Measurements from ENCODE around the gene PRR4. TPM values are rescaled to one million over a fixed set of nuclear protein-coding genes. Genes with fewer than 3 reads are reported as not detected.

The PRR4 gene
- total RNA-seq, 2 experiments from 2014 or later = 0.57 TPM; not detected in 1

GRCh38 chr12:10847744-10848143 is 1.5 kb downstream of the PRR4 start:
- no peak overlapping the region for H3K4me3 Mint-ChIP-seq
- H3K9me3 Mint-ChIP-seq = no peaks in the 10 kb centered on the region
- ChIA-PET CTCF (no interaction called here), POLR2A (no interaction called here)
- H3K27me3 Mint-ChIP-seq = no peaks in the 10 kb centered on the region
- peaks cover 8% of the 10 kb centered on the region for H3K36me3 Mint-ChIP-seq
- no peak for DNase-seq
- H3K4me1 Mint-ChIP-seq (ENCODE audit: low read depth) = peaks cover 30% of the 10 kb centered on the region
- intact Hi-C loops (cut with micrococcal nuclease) = no loop called here
- H3K27ac Mint-ChIP-seq = no peak overlapping the region

GRCh38 chr12:10842862-10843261 is 6.4 kb downstream of the PRR4 start:
- H3K36me3 Mint-ChIP-seq = peaks cover 11% of the 10 kb centered on the region
- H3K4me1 Mint-ChIP-seq (ENCODE audit: low read depth) = no peaks in the 10 kb centered on the region
- DNase-seq = no peak
- no peaks in the 10 kb centered on the region for H3K27me3 Mint-ChIP-seq
- H3K9me3 Mint-ChIP-seq = peaks cover 4% of the 10 kb centered on the region
- ChIA-PET CTCF (no interaction called here), POLR2A (no interaction called here)
- no peak overlapping the region for H3K4me3 Mint-ChIP-seq
- H3K27ac Mint-ChIP-seq = no peak overlapping the region
- intact Hi-C loops (cut with micrococcal nuclease) = no loop called here

- ChIA-PET CTCF (no interaction called here), POLR2A (no interaction called here)
- intact Hi-C loops (cut with micrococcal nuclease) = no loop called here
Observed at GRCh38 chr12:10838461-10838860, 10.8 kb downstream of the PRR4 start.

GRCh38 chr12:10829994-10830393 is 19.3 kb downstream of the PRR4 start:
- intact Hi-C loops (cut with micrococcal nuclease) = no loop called here
- Mint-ChIP-seq H3K27ac (no peak overlapping the region), H3K36me3 (no peaks in the 10 kb centered on the region), H3K4me1 (ENCODE audit: low read depth) (no peaks in the 10 kb centered on the region), H3K4me3 (no peak overlapping the region), H3K9me3 (no peaks in the 10 kb centered on the region), H3K27me3 (no peaks in the 10 kb centered on the region)
- POLR2A ChIA-PET = no interaction called here
- CTCF ChIA-PET = no interaction called here
- no peak for DNase-seq

More at GRCh38 chr12:10838461-10838860, 10.8 kb downstream of the PRR4 start:
- no peaks in the 10 kb centered on the region for H3K27me3 Mint-ChIP-seq
- no peak for DNase-seq
- peaks cover 10% of the 10 kb centered on the region for H3K9me3 Mint-ChIP-seq
- H3K4me1 Mint-ChIP-seq (ENCODE audit: low read depth) = no peaks in the 10 kb centered on the region
- H3K36me3 Mint-ChIP-seq = peaks cover 4% of the 10 kb centered on the region
- H3K27ac Mint-ChIP-seq = no peak overlapping the region
- H3K4me3 Mint-ChIP-seq = no peak overlapping the region

- Mint-ChIP-seq H3K4me1 (ENCODE audit: low read depth) (no peaks in the 10 kb centered on the region), H3K9me3 (no peaks in the 10 kb centered on the region), H3K36me3 (no peaks in the 10 kb centered on the region), H3K27me3 (no peaks in the 10 kb centered on the region), H3K27ac (no peak within 1 kb of the TSS), H3K4me3 (no peak within 1 kb of the TSS)
- intact Hi-C loops (cut with micrococcal nuclease) = no loop called here
- ChIA-PET CTCF (no interaction called here), POLR2A (no interaction called here)
- no peak for DNase-seq
Observed at GRCh38 chr12:10826258-10826657, 23.0 kb downstream of the PRR4 start, which contains the start of gene TAS2R10. TSS of gene TAS2R10 (minus strand) at chr12:10826358. CDS start at chr12:10826269, 89 bp downstream.

GRCh38 chr12:10824957-10825356 is 24.3 kb downstream of the PRR4 start:
- no peak overlapping the region for H3K4me3 Mint-ChIP-seq
- intact Hi-C loops (cut with micrococcal nuclease) = no loop called here
- H3K27me3 Mint-ChIP-seq = no peaks in the 10 kb centered on the region
- ChIA-PET POLR2A (no interaction called here), CTCF (no interaction called here)
- no peaks in the 10 kb centered on the region for H3K9me3 Mint-ChIP-seq
- no peaks in the 10 kb centered on the region for H3K4me1 Mint-ChIP-seq (ENCODE audit: low read depth)
- H3K27ac Mint-ChIP-seq = no peak overlapping the region
- H3K36me3 Mint-ChIP-seq = no peaks in the 10 kb centered on the region
- no peak for DNase-seq

- intact Hi-C loops (cut with micrococcal nuclease) = no loop called here
- H3K27me3 Mint-ChIP-seq = peaks cover 11% of the 10 kb centered on the region
- no peak overlapping the region for H3K27ac Mint-ChIP-seq
- no peak overlapping the region for H3K4me3 Mint-ChIP-seq
- ChIA-PET CTCF (no interaction called here), POLR2A (no interaction called here)
- no peaks in the 10 kb centered on the region for H3K4me1 Mint-ChIP-seq (ENCODE audit: low read depth)
- no peaks in the 10 kb centered on the region for H3K36me3 Mint-ChIP-seq
- DNase-seq = no peak
- H3K9me3 Mint-ChIP-seq = no peaks in the 10 kb centered on the region
Observed at GRCh38 chr12:10811883-10812536, 37.3 kb downstream of the PRR4 start.

- intact Hi-C loops (cut with micrococcal nuclease) = no loop called here
- ChIA-PET CTCF (no interaction called here), POLR2A (no interaction called here)
- H3K4me3 Mint-ChIP-seq = no peak within 1 kb of the TSS
- no peak within 1 kb of the TSS for H3K27ac Mint-ChIP-seq
- H3K9me3 Mint-ChIP-seq = no peaks in the 10 kb centered on the region
- H3K36me3 Mint-ChIP-seq = no peaks in the 10 kb centered on the region
- no peak for DNase-seq
- peaks cover 14% of the 10 kb centered on the region for H3K27me3 Mint-ChIP-seq
- H3K4me1 Mint-ChIP-seq (ENCODE audit: low read depth) = no peaks in the 10 kb centered on the region
Observed at GRCh38 chr12:10810068-10810467, 39.2 kb downstream of the PRR4 start, which contains the start of gene TAS2R9. TSS of gene TAS2R9 (minus strand) at chr12:10810168. CDS start at chr12:10810075, 93 bp downstream.

- CTCF ChIA-PET = no interaction called here
- DNase-seq = no peak
- intact Hi-C loops (cut with micrococcal nuclease) = no loop called here
- Mint-ChIP-seq H3K9me3 (no peaks in the 10 kb centered on the region), H3K27ac (no peak within 1 kb of the TSS), H3K4me3 (no peak within 1 kb of the TSS), H3K36me3 (no peaks in the 10 kb centered on the region), H3K4me1 (ENCODE audit: low read depth) (no peaks in the 10 kb centered on the region), H3K27me3 (peaks cover 18% of the 10 kb centered on the region)
- POLR2A ChIA-PET = no interaction called here
Observed at GRCh38 chr12:10807186-10807585, 42.1 kb downstream of the PRR4 start, which contains the start of gene TAS2R8. TSS of gene TAS2R8 (minus strand) at chr12:10807286. CDS start at chr12:10806980, 306 bp downstream.

GRCh38 chr12:10802587-10802986 is 46.7 kb downstream of the PRR4 start, which contains the start of gene TAS2R7:
TSS of gene TAS2R7 (minus strand) at chr12:10802627. CDS start at chr12:10802570, 57 bp downstream.
- CTCF ChIA-PET = no interaction called here
- H3K36me3 Mint-ChIP-seq = no peaks in the 10 kb centered on the region
- intact Hi-C loops (cut with micrococcal nuclease) = no loop called here

GRCh38 chr12:10801741-10802140 is 47.5 kb downstream of the PRR4 start:
- CTCF ChIA-PET = no interaction called here
- Mint-ChIP-seq H3K4me1 (ENCODE audit: low read depth) (no peaks in the 10 kb centered on the region), H3K27me3 (peaks cover 22% of the 10 kb centered on the region), H3K4me3 (no peak overlapping the region), H3K27ac (no peak overlapping the region), H3K9me3 (no peaks in the 10 kb centered on the region), H3K36me3 (no peaks in the 10 kb centered on the region)
- intact Hi-C loops (cut with micrococcal nuclease) = no loop called here
- POLR2A ChIA-PET = no interaction called here
- no peak for DNase-seq

More at GRCh38 chr12:10802587-10802986, 46.7 kb downstream of the PRR4 start, which contains the start of gene TAS2R7:
- peaks cover 20% of the 10 kb centered on the region for H3K27me3 Mint-ChIP-seq
- DNase-seq = no peak
- no peak within 1 kb of the TSS for H3K4me3 Mint-ChIP-seq
- POLR2A ChIA-PET = no interaction called here
- H3K27ac Mint-ChIP-seq = no peak within 1 kb of the TSS
- H3K4me1 Mint-ChIP-seq (ENCODE audit: low read depth) = no peaks in the 10 kb centered on the region
- H3K9me3 Mint-ChIP-seq = no peaks in the 10 kb centered on the region

Measured in activated CD4-positive, alpha-beta memory T cell treated with anti-CD3 and anti-CD28 coated beads for 36 hours (primary cell).